GM12892 (cell line): Measurements from ENCODE around the gene RPP14.

Experiments
- POLR2A ChIP-seq: IDR thresholded peaks from 2 replicates; pipeline ENCODE4 v1.6.1; 2011; ENCODE audit warnings: low read depth, low read length, control low read depth
- TAF1 ChIP-seq: IDR thresholded peaks from 2 replicates; pipeline ENCODE4 v1.6.1; 2011; ENCODE audit warnings: low read depth, mild to moderate bottlenecking, control low read depth, low read length, borderline replicate concordance

DNA sequence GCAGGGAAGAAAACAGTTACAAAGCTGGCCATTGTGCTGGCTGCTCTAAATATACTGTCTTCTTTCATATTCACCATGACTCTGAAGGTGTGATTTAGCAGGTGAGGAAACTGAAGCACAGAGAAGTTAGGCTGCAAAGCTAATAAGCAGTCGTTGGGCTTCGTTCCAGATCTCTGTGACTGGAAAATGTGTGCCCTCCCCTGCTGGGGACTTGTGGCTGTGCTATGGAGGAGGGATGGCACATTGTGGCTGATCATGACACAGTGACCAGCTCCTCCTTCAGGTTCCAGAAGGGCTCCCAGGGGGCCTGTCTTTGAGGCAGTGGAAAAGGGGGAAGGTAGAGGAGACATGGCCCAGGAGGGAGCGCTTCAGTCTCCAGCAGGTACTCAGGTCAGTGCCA, 45.9 kb downstream of the RPP14 start:
- no peak for TF ChIP-seq TAF1
- no peak for TF ChIP-seq POLR2A
